GM23248 (cell line): Measurements from ENCODE around the gene RS1. TPM values are rescaled to one million over a fixed set of nuclear protein-coding genes. Genes with fewer than 3 reads are reported as not detected.

Source experiments
- DNase-seq: peaks from one replicate; pipeline ENCODE4 v3.0.0-alpha.2; 2015
- H2AFZ ChIP-seq: fragments of 200-600 bp; sonication (generic); 2 replicates; pipeline ENCODE4 v1.6.1; 2016; ENCODE audit warnings: antibody characterized with exemption
- H3F3A ChIP-seq: fragments of 200-600 bp; sonication (generic); 2 replicates; pipeline ENCODE4 v1.6.1; 2016; ENCODE audit warnings: mild to moderate bottlenecking, antibody characterized with exemption, mixed run types; ENCODE audit not compliant: insufficient read depth
- H3K27ac ChIP-seq: fragments of 200-600 bp; sonication (generic); 2 replicates; pipeline ENCODE4 v1.5.1; 2016; ENCODE audit warnings: mild to moderate bottlenecking
- H3K27me3 ChIP-seq: fragments of 200-600 bp; sonication (generic); replicated peaks from 2 replicates; pipeline ENCODE4 v1.6.1; 2016; ENCODE audit warnings: mild to moderate bottlenecking; ENCODE audit not compliant: insufficient read depth
- H3K36me3 ChIP-seq: fragments of 200-600 bp; sonication (generic); 2 replicates; pipeline ENCODE4 v1.6.1; 2016; ENCODE audit warnings: low read depth, mild to moderate bottlenecking
- H3K4me1 ChIP-seq: fragments of 200-600 bp; sonication (generic); 2 replicates; pipeline ENCODE4 v1.6.1; 2016; ENCODE audit warnings: mild to moderate bottlenecking; ENCODE audit not compliant: insufficient read depth
- H3K4me2 ChIP-seq: fragments of 200-600 bp; sonication (generic); one replicate; pipeline ENCODE4 v1.6.1; 2016; ENCODE audit warnings: mild to moderate bottlenecking; ENCODE audit not compliant: unreplicated experiment
- H3K4me3 ChIP-seq: fragments of 200-600 bp; sonication (generic); 2 replicates; pipeline ENCODE4 v1.5.1; 2016; ENCODE audit warnings: mild to moderate bottlenecking
- H3K79me2 ChIP-seq: fragments of 200-600 bp; sonication (generic); 2 replicates; pipeline ENCODE4 v1.6.1; 2016; ENCODE audit warnings: mild to moderate bottlenecking; ENCODE audit not compliant: insufficient read depth
- H3K9ac ChIP-seq: fragments of 200-600 bp; sonication (generic); 2 replicates; pipeline ENCODE4 v1.6.1; 2016; ENCODE audit warnings: mild to moderate bottlenecking
- H3K9me2 ChIP-seq: fragments of 200-600 bp; sonication (generic); 2 replicates; pipeline ENCODE4 v1.6.1; 2016; ENCODE audit warnings: mixed run types, mild to moderate bottlenecking, moderate library complexity; ENCODE audit not compliant: insufficient read depth
- H3K9me3 ChIP-seq: fragments of 200-600 bp; sonication (generic); one replicate; pipeline ENCODE4 v1.6.1; 2017; ENCODE audit warnings: low read depth
- H4K20me1 ChIP-seq: fragments of 200-600 bp; sonication (generic); 2 replicates; pipeline ENCODE4 v1.6.0; 2016; ENCODE audit not compliant: insufficient read depth
- EZH2 ChIP-seq: fragments of 200-600 bp; sonication (generic); IDR thresholded peaks from 2 replicates; pipeline ENCODE4 v1.6.1; 2018; ENCODE audit warnings: antibody characterized with exemption, mild to moderate bottlenecking; ENCODE audit not compliant: insufficient read depth, poor library complexity, severe bottlenecking
- EZH2phosphoT487 ChIP-seq: fragments of 200-600 bp; sonication (generic); IDR thresholded peaks from 2 replicates; pipeline ENCODE4 v1.6.1; 2018; ENCODE audit warnings: antibody characterized with exemption, moderate library complexity, mild to moderate bottlenecking, low read depth; ENCODE audit not compliant: insufficient read depth
- WGBS, 2 experiments: methylation state at CpG; one replicate each; pipeline ENCODE4 v1.1.6; 2015 to 2017; ENCODE audit warnings: low lambda C conversion rate in 2 of 2, low coverage in 1 of 2; ENCODE audit errors: missing lambda C conversion rate in 2 of 2; 5-methylcytosine and 5-hydroxymethylcytosine counted together
- in situ Hi-C: fragments of 300-500 bp; cut with MboI; formaldehyde crosslinking; loops from 2 replicates; pipeline ENCODE4 v1.15.0; 2020
- polyA plus RNA-seq: library from polyadenylated mRNA; unstranded; fragments of >200 nt; fragmentation: Nextera tagmentation; extraction: Ambion mirVana; gene quantifications from 2 replicates; pipeline ENCODE4 v1.2.1, GENCODE V29; 2016
- total RNA-seq: library from RNA; depleted of rRNA; stranded (reverse); fragments of >200 nt; shearing (Covaris generic); gene quantifications from 2 replicates; pipeline ENCODE4 v1.2.3, GENCODE V29; 2014

Gene RS1
- total and polyA plus RNA-seq, 2 experiments from 2014 or later: not detected

GRCh38 chrX:18668071-18668835 lies 3.7 kb downstream of the RS1 start:
- Histone ChIP-seq H3F3A (no peaks in the 10 kb centered on the region), H3K9me2 (no peaks in the 10 kb centered on the region), H4K20me1 (no peaks in the 10 kb centered on the region), H3K36me3 (no peaks in the 10 kb centered on the region), H3K9me3 (no peaks in the 10 kb centered on the region), H3K9ac (no peak overlapping the region), H2AFZ (no peak overlapping the region), H3K4me3 (no peak overlapping the region), H3K4me1 (no peaks in the 10 kb centered on the region), H3K27me3 (no peaks in the 10 kb centered on the region), H3K27ac (no peak overlapping the region), H3K4me2 (no peak overlapping the region), H3K79me2 (no peaks in the 10 kb centered on the region)
- in situ Hi-C loops: no loop called here
- no peak for DNase-seq
- TF ChIP-seq EZH2phosphoT487: no peak
- WGBS, 2 experiments: 32 to 34% methylated on average over 13 to 15 of the region's 15 CpGs

GRCh38 chrX:18666614-18667013 lies 5.3 kb downstream of the RS1 start:
- H3K27me3 ChIP-seq: no peaks in the 10 kb centered on the region
- TF ChIP-seq EZH2phosphoT487: no peak
- TF ChIP-seq EZH2: no peak
- no peaks in the 10 kb centered on the region for H3K9me2 ChIP-seq
- no peaks in the 10 kb centered on the region for H3F3A ChIP-seq
- no peaks in the 10 kb centered on the region for H3K79me2 ChIP-seq
- in situ Hi-C loops: no loop called here
- no peak overlapping the region for H3K27ac ChIP-seq
- H4K20me1 ChIP-seq: no peaks in the 10 kb centered on the region
- H3K36me3 ChIP-seq: no peaks in the 10 kb centered on the region
- 83 to 85% methylated on average over 8 to 15 of the region's 15 CpGs for WGBS, 2 experiments
- DNase-seq: no peak
- no peak overlapping the region for H3K4me2 ChIP-seq
- no peak overlapping the region for H3K4me3 ChIP-seq
- no peaks in the 10 kb centered on the region for H3K9me3 ChIP-seq
- H3K4me1 ChIP-seq: no peaks in the 10 kb centered on the region
- H3K9ac ChIP-seq: no peak overlapping the region
- no peak overlapping the region for H2AFZ ChIP-seq

- no peaks in the 10 kb centered on the region for H3K9me3 ChIP-seq
- H3K79me2 ChIP-seq: no peaks in the 10 kb centered on the region
- H3K9ac ChIP-seq: no peak overlapping the region
- no peaks in the 10 kb centered on the region for H3K9me2 ChIP-seq
- TF ChIP-seq EZH2: no peak
- no peak for TF ChIP-seq EZH2phosphoT487
- H3K36me3 ChIP-seq: no peaks in the 10 kb centered on the region
- H3K4me3 ChIP-seq: no peak overlapping the region
- H3K4me1 ChIP-seq: no peaks in the 10 kb centered on the region
- H2AFZ ChIP-seq: no peak overlapping the region
- H4K20me1 ChIP-seq: no peaks in the 10 kb centered on the region
- no peak overlapping the region for H3K4me2 ChIP-seq
- WGBS, 2 experiments: 74 to 83% methylated on average over 5 to 8 of the region's 8 CpGs
- in situ Hi-C loops: no loop called here
- H3K27ac ChIP-seq: no peak overlapping the region
- H3F3A ChIP-seq: no peaks in the 10 kb centered on the region
- no peak for DNase-seq
- H3K27me3 ChIP-seq: no peaks in the 10 kb centered on the region
Observed at GRCh38 chrX:18664947-18665346, 7.0 kb downstream of the RS1 start.

- H3K4me1 ChIP-seq: no peaks in the 10 kb centered on the region
- H3K36me3 ChIP-seq: no peaks in the 10 kb centered on the region
- no peak overlapping the region for H3K4me2 ChIP-seq
- no peak overlapping the region for H3K9ac ChIP-seq
- no peaks in the 10 kb centered on the region for H4K20me1 ChIP-seq
- no peaks in the 10 kb centered on the region for H3K9me2 ChIP-seq
- no peaks in the 10 kb centered on the region for H3K27me3 ChIP-seq
- no peak overlapping the region for H2AFZ ChIP-seq
- in situ Hi-C loops: no loop called here
- H3K9me3 ChIP-seq: no peaks in the 10 kb centered on the region
- H3K79me2 ChIP-seq: no peaks in the 10 kb centered on the region
- no peaks in the 10 kb centered on the region for H3F3A ChIP-seq
- 74 to 80% methylated on average over 8 of the region's 12 CpGs for WGBS, 2 experiments
- H3K27ac ChIP-seq: no peak overlapping the region
- DNase-seq: no peak
- no peak overlapping the region for H3K4me3 ChIP-seq
- no peak for TF ChIP-seq EZH2phosphoT487
- no peak for TF ChIP-seq EZH2
Observed at GRCh38 chrX:18661273-18661672, 10.6 kb downstream of the RS1 start.
